ENCODE results near the gene PDHB. TPM values are rescaled to one million over a fixed set of nuclear protein-coding genes. Genes with fewer than 3 reads are reported as not detected.
A peak's percentile ranks its signal among the peaks of the same experiment; 100 is the strongest.

Gene PDHB
- total RNA-seq, 6 experiments from 2014 or later, result 85.6 to 95.7 (median 92.3) TPM

- H3K27ac Mint-ChIP-seq, result no peak overlapping the region
- H3K4me3 Mint-ChIP-seq, result no peak overlapping the region
- H3K4me1 Mint-ChIP-seq (ENCODE audit: low read depth), result peaks cover 3% of the 10 kb centered on the region
- H3K36me3 Mint-ChIP-seq (ENCODE audit: low read depth), result peaks cover 27% of the 10 kb centered on the region
- no peaks in the 10 kb centered on the region for H3K27me3 Mint-ChIP-seq (ENCODE audit: insufficient read depth)
- no peaks in the 10 kb centered on the region for H3K9me3 Mint-ChIP-seq
- no peak for TF ChIP-seq CTCF (IDR thresholded peaks at IDR 0.05)
- DNase-seq, result no peak
Observed at GRCh38 chr3:58398669-58399333, 34.8 kb downstream of the PDHB start.

- no peak overlapping the region for H3K27ac Mint-ChIP-seq
Observed at GRCh38 chr3:58394339-58394738, 39.3 kb downstream of the PDHB start.

GRCh38 chr3:58392181-58392580 lies 41.5 kb downstream of the PDHB start:
- Mint-ChIP-seq H3K9me3 (no peaks in the 10 kb centered on the region), H3K4me3 (no peak overlapping the region), H3K27ac (no peak overlapping the region), H3K27me3 (ENCODE audit: insufficient read depth) (no peaks in the 10 kb centered on the region), H3K4me1 (ENCODE audit: low read depth) (peaks cover 44% of the 10 kb centered on the region), H3K36me3 (ENCODE audit: low read depth) (peaks cover 21% of the 10 kb centered on the region)
- peak; percentile 11 for DNase-seq
- TF ChIP-seq CTCF (IDR thresholded peaks at IDR 0.05), result no peak

More at GRCh38 chr3:58394339-58394738, 39.3 kb downstream of the PDHB start:
- TF ChIP-seq CTCF (IDR thresholded peaks at IDR 0.05), result no peak
- no peak for DNase-seq
- Mint-ChIP-seq H3K9me3 (no peaks in the 10 kb centered on the region), H3K36me3 (ENCODE audit: low read depth) (peaks cover 30% of the 10 kb centered on the region), H3K27me3 (ENCODE audit: insufficient read depth) (no peaks in the 10 kb centered on the region), H3K4me1 (ENCODE audit: low read depth) (peaks cover 23% of the 10 kb centered on the region), H3K4me3 (no peak overlapping the region)

GRCh38 chr3:58391156-58391865 lies 42.3 kb downstream of the PDHB start:
- peaks cover 21% of the 10 kb centered on the region for H3K36me3 Mint-ChIP-seq (ENCODE audit: low read depth)
- DNase-seq, result no peak
- H3K4me1 Mint-ChIP-seq (ENCODE audit: low read depth), result peaks cover 53% of the 10 kb centered on the region
- H3K27me3 Mint-ChIP-seq (ENCODE audit: insufficient read depth), result no peaks in the 10 kb centered on the region
- peak overlapping the region; percentile 51 for H3K27ac Mint-ChIP-seq
- H3K4me3 Mint-ChIP-seq, result no peak overlapping the region; the same call in 1 of the 2 replicates
- no peak for TF ChIP-seq CTCF (IDR thresholded peaks at IDR 0.05)
- H3K9me3 Mint-ChIP-seq, result no peaks in the 10 kb centered on the region

GRCh38 chr3:58388550-58389091 lies 45.0 kb downstream of the PDHB start:
- Mint-ChIP-seq H3K36me3 (ENCODE audit: low read depth) (peaks cover 10% of the 10 kb centered on the region), H3K9me3 (no peaks in the 10 kb centered on the region), H3K4me1 (ENCODE audit: low read depth) (peaks cover 76% of the 10 kb centered on the region), H3K27ac (peak overlapping the region; percentile 90), H3K27me3 (ENCODE audit: insufficient read depth) (no peaks in the 10 kb centered on the region), H3K4me3 (peak overlapping the region; percentile 72)
- TF ChIP-seq CTCF (IDR thresholded peaks at IDR 0.05), result no peak
- DNase-seq, result peak; percentile 60

Data from HFFc6 (cell line).